ENCODE measurements around the gene LRRC32. TPM values are rescaled to one million over a fixed set of nuclear protein-coding genes. Genes with fewer than 3 reads are reported as not detected.

The LRRC32 gene
- total RNA-seq, 1 experiment from 2014 or later: 0.27 TPM

DNA sequence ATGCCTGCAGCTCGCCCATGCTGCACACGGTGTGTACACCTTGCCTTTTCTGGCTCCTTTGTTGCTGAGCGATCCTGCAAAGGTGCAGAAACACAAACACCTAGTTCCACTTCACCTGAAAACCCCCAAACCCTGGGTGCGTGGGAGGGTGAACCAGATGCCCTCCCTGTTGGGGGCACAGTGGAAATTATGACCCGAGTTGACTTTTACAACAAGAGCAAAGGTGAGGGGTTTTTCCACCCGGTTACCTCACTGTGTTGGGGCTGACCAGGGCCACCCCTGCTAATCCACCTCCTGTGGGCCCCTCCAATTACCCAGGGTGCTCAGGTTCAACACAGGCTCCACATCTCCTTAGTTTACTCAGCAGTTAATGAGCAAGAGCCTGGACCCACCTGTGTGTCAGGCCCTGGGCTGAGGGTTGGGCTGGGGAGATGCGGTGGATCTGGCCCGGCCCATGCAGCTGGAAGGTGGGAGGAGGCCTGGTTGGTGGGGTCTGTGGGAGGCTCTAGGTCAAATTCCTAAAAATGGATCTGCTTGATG lies 42.1 kb downstream of the LRRC32 start:
- Mint-ChIP-seq H3K36me3 (ENCODE audit: insufficient read depth, unreplicated experiment) (no peaks in the 10 kb centered on the region), H3K27ac (ENCODE audit: unreplicated experiment) (no peak overlapping the region), H3K9me3 (ENCODE audit: unreplicated experiment) (peaks cover 10% of the 10 kb centered on the region), H3K4me1 (ENCODE audit: low read depth, unreplicated experiment) (peaks cover 7% of the 10 kb centered on the region), H3K27me3 (ENCODE audit: insufficient read depth, unreplicated experiment) (no peaks in the 10 kb centered on the region), H3K4me3 (ENCODE audit: unreplicated experiment) (no peak overlapping the region)
- intact Hi-C loops (cut with micrococcal nuclease; ENCODE audit: unreplicated experiment): no loop called here
- DNase-seq: no peak
- BruUV-seq (replicated peaks): no TSS peak
- H3K4me1 ChIP-seq: peaks cover 13% of the 10 kb centered on the region
- ChIA-PET POLR2A (no interaction called here), CTCF (no interaction called here)
- no peaks in the 10 kb centered on the region for H3K27me3 ChIP-seq (replicated peaks; ENCODE audit: control insufficient read depth, insufficient read depth, low read length)
- H3K36me3 ChIP-seq (ENCODE audit: control insufficient read depth, insufficient read depth, low read length): no peaks in the 10 kb centered on the region
- TF ChIP-seq, protein P1, sequence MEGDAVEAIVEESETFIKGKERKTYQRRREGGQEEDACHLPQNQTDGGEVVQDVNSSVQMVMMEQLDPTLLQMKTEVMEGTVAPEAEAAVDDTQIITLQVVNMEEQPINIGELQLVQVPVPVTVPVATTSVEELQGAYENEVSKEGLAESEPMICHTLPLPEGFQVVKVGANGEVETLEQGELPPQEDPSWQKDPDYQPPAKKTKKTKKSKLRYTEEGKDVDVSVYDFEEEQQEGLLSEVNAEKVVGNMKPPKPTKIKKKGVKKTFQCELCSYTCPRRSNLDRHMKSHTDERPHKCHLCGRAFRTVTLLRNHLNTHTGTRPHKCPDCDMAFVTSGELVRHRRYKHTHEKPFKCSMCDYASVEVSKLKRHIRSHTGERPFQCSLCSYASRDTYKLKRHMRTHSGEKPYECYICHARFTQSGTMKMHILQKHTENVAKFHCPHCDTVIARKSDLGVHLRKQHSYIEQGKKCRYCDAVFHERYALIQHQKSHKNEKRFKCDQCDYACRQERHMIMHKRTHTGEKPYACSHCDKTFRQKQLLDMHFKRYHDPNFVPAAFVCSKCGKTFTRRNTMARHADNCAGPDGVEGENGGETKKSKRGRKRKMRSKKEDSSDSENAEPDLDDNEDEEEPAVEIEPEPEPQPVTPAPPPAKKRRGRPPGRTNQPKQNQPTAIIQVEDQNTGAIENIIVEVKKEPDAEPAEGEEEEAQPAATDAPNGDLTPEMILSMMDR (IDR thresholded peaks at IDR 0.05; ENCODE audit: insufficient read depth in 1 of 2, low read depth in 1 of 2, low read length in 1 of 2, severe bottlenecking in 1 of 2, unreplicated experiment in 1 of 2): no peak
- H3K4me3 ChIP-seq (ENCODE audit: low read depth, low read length): no peak overlapping the region
- peaks cover 5% of the 10 kb centered on the region for H3K9me3 ChIP-seq

DNA sequence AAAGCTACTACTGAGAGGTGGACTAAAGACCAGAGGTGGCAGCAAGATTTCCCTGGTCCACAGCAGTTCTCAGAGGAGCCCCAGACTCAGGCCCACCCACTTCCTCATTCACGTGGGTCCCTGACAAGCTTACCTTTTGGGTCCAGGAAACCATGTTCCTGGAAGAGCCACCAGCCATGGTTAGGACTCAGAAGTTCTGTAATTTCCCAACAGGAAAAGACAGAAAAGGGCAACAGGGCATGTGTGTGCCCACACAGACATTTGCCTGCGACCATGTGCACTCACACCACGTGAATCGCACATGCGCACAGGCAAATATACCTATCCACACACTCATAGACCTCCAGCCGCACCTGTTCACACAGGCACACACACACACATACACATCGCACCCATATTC lies 42.9 kb downstream of the LRRC32 start:
- peaks cover 5% of the 10 kb centered on the region for H3K9me3 ChIP-seq
- no TSS peak for BruUV-seq (replicated peaks)
- no peak overlapping the region for H3K4me3 ChIP-seq (ENCODE audit: low read depth, low read length)
- Mint-ChIP-seq H3K27ac (ENCODE audit: unreplicated experiment) (no peak overlapping the region), H3K4me1 (ENCODE audit: low read depth, unreplicated experiment) (peaks cover 7% of the 10 kb centered on the region), H3K27me3 (ENCODE audit: insufficient read depth, unreplicated experiment) (no peaks in the 10 kb centered on the region), H3K9me3 (ENCODE audit: unreplicated experiment) (peaks cover 10% of the 10 kb centered on the region), H3K36me3 (ENCODE audit: insufficient read depth, unreplicated experiment) (no peaks in the 10 kb centered on the region), H3K4me3 (ENCODE audit: unreplicated experiment) (no peak overlapping the region)
- no peak for DNase-seq
- no peaks in the 10 kb centered on the region for H3K27me3 ChIP-seq (replicated peaks; ENCODE audit: control insufficient read depth, insufficient read depth, low read length)
- TF ChIP-seq, protein P1 (IDR thresholded peaks at IDR 0.05; ENCODE audit: insufficient read depth in 1 of 2, low read depth in 1 of 2, low read length in 1 of 2, severe bottlenecking in 1 of 2, unreplicated experiment in 1 of 2): no peak
- POLR2A ChIA-PET: no interaction called here
- H3K4me1 ChIP-seq: peaks cover 13% of the 10 kb centered on the region
- intact Hi-C loops (cut with micrococcal nuclease; ENCODE audit: unreplicated experiment): no loop called here
- H3K36me3 ChIP-seq (ENCODE audit: control insufficient read depth, insufficient read depth, low read length): no peaks in the 10 kb centered on the region
- CTCF ChIA-PET: no interaction called here

DNA sequence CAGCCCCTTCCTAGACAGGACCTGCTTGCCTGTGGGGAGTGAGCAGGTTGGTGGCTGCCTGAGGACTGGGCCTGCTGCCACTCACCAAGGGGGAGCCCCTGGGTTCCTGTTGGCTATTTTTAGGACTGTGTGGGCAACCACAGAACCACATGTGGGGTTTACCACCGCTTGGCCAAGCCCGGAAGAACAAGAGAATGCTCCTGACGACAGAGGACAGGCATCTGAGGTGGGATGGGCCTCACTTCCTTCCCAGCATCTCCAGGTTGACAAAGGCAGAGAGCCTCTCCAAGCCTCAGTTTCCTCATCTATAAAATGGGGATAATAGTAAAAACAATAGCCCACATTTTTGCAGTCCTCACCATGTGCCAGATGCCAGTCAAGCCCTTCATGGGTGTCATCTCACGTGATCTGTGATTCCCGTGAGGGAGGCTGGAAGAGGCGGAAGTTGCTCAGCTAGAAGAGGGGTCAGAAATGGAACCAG lies 43.6 kb downstream of the LRRC32 start:
- Histone ChIP-seq H3K4me3 (ENCODE audit: low read depth, low read length) (no peak overlapping the region), H3K27me3 (replicated peaks; ENCODE audit: control insufficient read depth, insufficient read depth, low read length) (no peaks in the 10 kb centered on the region), H3K4me1 (peaks cover 13% of the 10 kb centered on the region), H3K36me3 (ENCODE audit: control insufficient read depth, insufficient read depth, low read length) (no peaks in the 10 kb centered on the region), H3K9me3 (peaks cover 5% of the 10 kb centered on the region)
- H3K27me3 Mint-ChIP-seq (ENCODE audit: insufficient read depth, unreplicated experiment): no peaks in the 10 kb centered on the region
- DNase-seq: no peak
- TF ChIP-seq, protein P1 (IDR thresholded peaks at IDR 0.05; ENCODE audit: insufficient read depth in 1 of 2, low read depth in 1 of 2, low read length in 1 of 2, severe bottlenecking in 1 of 2, unreplicated experiment in 1 of 2): no peak
- H3K27ac Mint-ChIP-seq (ENCODE audit: unreplicated experiment): no peak overlapping the region
- H3K4me1 Mint-ChIP-seq (ENCODE audit: low read depth, unreplicated experiment): peaks cover 7% of the 10 kb centered on the region
- H3K9me3 Mint-ChIP-seq (ENCODE audit: unreplicated experiment): peaks cover 10% of the 10 kb centered on the region
- no peak overlapping the region for H3K4me3 Mint-ChIP-seq (ENCODE audit: unreplicated experiment)
- intact Hi-C loops (cut with micrococcal nuclease; ENCODE audit: unreplicated experiment): no loop called here
- ChIA-PET CTCF (no interaction called here), POLR2A (no interaction called here)
- no peaks in the 10 kb centered on the region for H3K36me3 Mint-ChIP-seq (ENCODE audit: insufficient read depth, unreplicated experiment)
- BruUV-seq (replicated peaks): no TSS peak

All from Caco-2 (cell line).